K562 (cell line): Measurements from ENCODE around the gene MFSD2B.
"Not testable (repeated sequence)": the region's sequence is repeated elsewhere in the genome, so short reads cannot be mapped to it uniquely, and the experiment has no call there.

Source experiments
- ATF6 ChIP-seq: sonication (generic); formaldehyde crosslinking; IDR thresholded peaks from 2 replicates; pipeline ENCODE4 v1.4.0; 2020; ENCODE audit warnings: mild to moderate bottlenecking, missing genetic modification reagents
- CCAR2 ChIP-seq: fragments of 200-400 bp; formaldehyde crosslinking; IDR thresholded peaks from 2 replicates; pipeline ENCODE4 v1.6.1; 2017; ENCODE audit warnings: mild to moderate bottlenecking, low read depth, low read length
- CTCF ChIP-seq, 3 experiments: IDR thresholded peaks in 2 of 3; conservative IDR thresholded peaks in 1 of 3; 2 replicates each; pipeline ENCODE4 v1.5.1; 2011 to 2012; ENCODE audit warnings: low read length in 3 of 3, mild to moderate bottlenecking in 3 of 3, control low read depth in 2 of 3, improper control_type of control experiment in 1 of 3, inconsistent platforms in 1 of 3, low read depth in 1 of 3, mixed read lengths in 1 of 3, moderate library complexity in 1 of 3; ENCODE audit not compliant: insufficient read depth in 2 of 3
- DPF2 ChIP-seq: fragments of 450-650 bp; IDR thresholded peaks from 2 replicates; pipeline ENCODE4 v1.6.1; 2016
- GABPB2 ChIP-seq: fragments of 250-450 bp; sonication (Bioruptor Pico); conservative IDR thresholded peaks from 2 replicates; pipeline ENCODE4 v1.5.1; 2021; ENCODE audit warnings: mild to moderate bottlenecking
- JUNB ChIP-seq: fragments of 450-650 bp; formaldehyde crosslinking; conservative IDR thresholded peaks from 2 replicates; pipeline ENCODE4 v1.4.0; 2020; ENCODE audit warnings: mild to moderate bottlenecking
- MNT ChIP-seq, 2 experiments: fragments of 450-650 bp; conservative IDR thresholded peaks; 2 replicates each; pipeline ENCODE4 v1.6.1; 2017; ENCODE audit warnings: mild to moderate bottlenecking in 2 of 2, moderate library complexity in 2 of 2
- POLR2A ChIP-seq: fragments of 450-650 bp; conservative IDR thresholded peaks from 2 replicates; pipeline ENCODE4 v1.6.1; 2016
- SIN3B ChIP-seq: fragments of 450-650 bp; IDR thresholded peaks from 2 replicates; pipeline ENCODE4 v1.6.1; 2017; ENCODE audit warnings: low read depth, mild to moderate bottlenecking, moderate library complexity
- ZFX ChIP-seq: sonication (generic); formaldehyde crosslinking; IDR thresholded peaks from 2 replicates; pipeline ENCODE4 v1.8.0; 2022; ENCODE audit warnings: mild to moderate bottlenecking, missing genetic modification reagents, moderate library complexity

GRCh38 chr2:24014902-24015301, 5.0 kb downstream of the MFSD2B start:
- not testable (repeated sequence) for TF ChIP-seq GABPB2 (CRISPR knock-in tag); MNT (conservative IDR thresholded peaks at IDR 0.05); CTCF (IDR thresholded peaks at IDR 0.05 in 2 of 3, conservative IDR thresholded peaks at IDR 0.05 in 1 of 3; ENCODE audit: insufficient read depth in 2 of 3, low read depth in 1 of 3, low read length in 3 of 3); ZFX (CRISPR knock-in tag); DPF2; CCAR2; ATF6 (CRISPR knock-in tag); JUNB (CRISPR knock-in tag); SIN3B; POLR2A
